T-helper 1 cell treated with Interleukin-12 subunit alpha and Interleukin-12 subunit beta and Interleukin-4 antibody, amounts not matched to agents 30 ng/mL and 1 ng/mL, for 36 hours (primary cell): ENCODE results near the gene CAMKK1. TPM values are rescaled to one million over a fixed set of nuclear protein-coding genes. Genes with fewer than 3 reads are reported as not detected.

ENCODE experiments used
- intact Hi-C: fragments of 100-400 bp; cut with micrococcal nuclease; formaldehyde crosslinking; loops from one replicate; pipeline ENCODE4 v1.15.1; 2024
- total RNA-seq: library from RNA; stranded (reverse); gene quantifications from 2 replicates; pipeline ENCODE4 v1.2.3, GENCODE V29; 2022

CAMKK1 gene
- total RNA-seq: 3.9 and 4.3 TPM in 2 replicates

- intact Hi-C loops: loop anchor here (1.0 to 10.0 kb wide), 10 partner anchors 20 to 1182 kb away; partner anchors contain the start of genes ANKFY1, CLUH, CTNS and CYB5D2
Observed at GRCh38 chr17:3893003-3893719, at the start of gene CAMKK1. CAMKK1 (minus strand) TSS chr17:3893053; CDS start chr17:3885687, 7,366 bp downstream.

- intact Hi-C loops: no loop called here
Observed at GRCh38 chr17:3940965-3941698, 48.3 kb upstream of the CAMKK1 start.

- intact Hi-C loops: no loop called here
Observed at GRCh38 chr17:3937359-3937758, 44.5 kb upstream of the CAMKK1 start.

GRCh38 chr17:3935825-3936355 is 43.0 kb upstream of the CAMKK1 start:
- intact Hi-C loops: loop anchor here (1.0 kb wide), 1 partner anchor 68 kb away; no protein-coding TSS in a partner anchor

DNA sequence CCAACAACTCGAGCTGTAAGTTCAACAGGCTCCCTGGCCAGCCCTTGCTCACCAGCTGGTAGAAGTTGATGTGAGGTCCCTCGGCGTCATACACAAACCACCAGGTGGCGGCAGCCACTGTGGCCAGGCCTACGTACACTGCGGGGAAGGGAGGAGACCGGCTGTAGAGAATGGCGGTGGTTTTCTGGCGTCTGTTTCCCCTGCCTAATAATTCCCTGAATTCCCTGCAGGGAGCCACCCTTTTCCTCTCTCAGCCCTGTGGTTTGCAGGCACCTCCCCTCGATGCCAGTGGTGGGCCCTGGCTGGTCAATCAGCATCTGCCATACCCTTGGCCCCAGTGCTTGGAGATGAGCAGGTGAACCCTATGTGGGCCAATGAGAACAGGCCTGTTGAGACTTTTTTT is 42.3 kb upstream of the CAMKK1 start:
- intact Hi-C loops: loop anchor here (1.0 kb wide), 1 partner anchor 69 kb away; no protein-coding TSS in a partner anchor

GRCh38 chr17:3929764-3930163 is 36.9 kb upstream of the CAMKK1 start:
- intact Hi-C loops: no loop called here

- intact Hi-C loops: no loop called here
Observed at GRCh38 chr17:3929181-3929580, 36.3 kb upstream of the CAMKK1 start.

DNA sequence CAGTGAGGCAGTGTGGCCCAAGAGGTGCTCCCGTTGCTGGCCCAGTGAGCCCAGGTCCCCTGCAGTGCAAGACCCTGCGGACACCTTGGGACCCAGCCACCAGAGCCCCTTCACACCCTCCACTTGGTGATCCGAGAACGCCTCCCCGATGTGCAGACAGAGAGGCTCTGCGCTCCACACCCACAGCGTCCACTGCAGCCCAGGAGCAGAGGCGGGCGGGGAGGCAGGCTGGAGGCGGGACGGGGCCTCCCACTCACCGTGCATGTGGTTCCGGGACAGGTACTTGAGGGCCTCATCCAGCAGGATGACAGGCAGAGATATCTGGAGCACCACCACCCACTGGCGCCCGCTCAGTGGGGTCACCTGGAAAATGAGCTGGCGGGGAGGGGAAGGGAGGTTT is 35.6 kb upstream of the CAMKK1 start:
- intact Hi-C loops: no loop called here

GRCh38 chr17:3927628-3928340 is 34.9 kb upstream of the CAMKK1 start:
- intact Hi-C loops: no loop called here

- intact Hi-C loops: no loop called here
Observed at GRCh38 chr17:3926860-3927627, 34.2 kb upstream of the CAMKK1 start.

- intact Hi-C loops: no loop called here
Observed at GRCh38 chr17:3925684-3926485, 33.0 kb upstream of the CAMKK1 start.

DNA sequence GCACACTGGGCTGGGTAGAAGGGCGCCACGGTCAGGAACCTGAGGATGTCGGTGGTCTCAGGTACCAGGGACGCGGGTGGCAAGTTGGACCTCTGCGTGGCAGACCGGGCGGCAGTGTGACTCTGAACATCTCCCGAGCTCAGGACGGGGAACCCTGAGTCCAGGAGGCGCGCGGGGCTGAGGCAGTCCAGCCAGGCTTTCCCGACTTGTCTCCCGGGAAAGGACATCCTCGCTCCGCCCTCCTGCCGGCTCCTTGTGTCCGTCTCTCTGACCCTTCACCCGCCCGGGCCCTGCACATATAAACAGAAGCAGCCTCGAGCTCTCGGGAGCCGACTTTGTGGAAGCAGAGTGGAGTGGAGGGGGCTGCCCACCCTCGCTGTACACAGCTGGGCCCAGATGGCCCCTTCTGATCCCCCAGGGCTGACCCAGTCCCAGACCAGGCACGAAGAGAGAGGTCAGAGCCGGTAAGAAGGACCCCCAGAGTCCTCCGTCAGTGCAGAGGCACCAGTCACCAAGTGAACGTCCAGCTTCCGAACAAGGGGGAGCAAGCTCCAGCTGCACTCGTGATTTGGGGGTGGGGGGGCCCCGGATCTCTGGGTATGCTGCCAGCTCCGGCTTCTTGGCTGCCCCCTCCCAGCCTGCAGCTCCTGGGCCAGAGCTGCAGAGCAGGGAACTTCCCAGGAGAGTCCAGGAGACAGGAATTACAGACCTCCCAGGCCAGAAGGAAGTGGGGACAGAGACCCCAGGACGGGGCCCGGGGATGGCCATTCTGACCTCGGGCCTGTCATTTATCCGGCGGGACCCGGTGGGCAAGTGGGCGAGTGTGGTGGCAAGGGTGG is 31.9 kb upstream of the CAMKK1 start:
- intact Hi-C loops: no loop called here

DNA sequence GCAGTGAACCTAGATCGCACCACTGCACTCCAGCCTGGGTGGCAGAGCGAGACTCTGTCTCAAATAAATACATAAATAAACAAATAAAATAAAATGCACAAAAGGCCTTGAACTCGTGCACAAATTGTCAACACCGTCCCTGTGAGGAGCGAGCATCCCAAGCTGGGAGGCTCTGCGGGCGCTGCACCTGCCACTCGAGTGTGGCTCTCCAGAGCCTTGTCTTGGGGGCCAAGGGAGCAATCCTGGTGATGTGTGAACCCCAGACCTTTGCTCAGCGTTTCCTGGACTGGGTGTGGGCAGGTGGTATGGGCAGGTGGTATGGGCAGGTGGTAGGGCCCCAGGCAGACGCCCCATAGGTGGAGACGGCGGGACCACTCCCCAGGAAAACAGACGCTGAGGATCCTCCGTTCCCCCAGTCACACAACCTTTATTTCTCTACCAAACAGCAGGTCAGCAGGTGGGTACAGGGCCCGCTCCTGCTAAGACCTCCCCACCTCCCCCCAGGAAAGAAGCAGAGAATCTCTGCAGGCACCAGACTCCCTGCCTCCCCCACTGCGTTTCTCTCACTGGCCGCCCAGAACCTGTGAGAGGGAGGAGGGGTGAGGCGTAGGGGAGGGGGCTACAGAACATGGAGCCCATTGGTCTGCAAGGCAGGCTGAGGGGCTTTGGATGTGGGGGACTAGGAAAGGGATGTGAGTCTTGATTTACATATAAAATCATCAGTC is 30.8 kb upstream of the CAMKK1 start:
- intact Hi-C loops: no loop called here

GRCh38 chr17:3922765-3923164 is 29.9 kb upstream of the CAMKK1 start:
- intact Hi-C loops: no loop called here

DNA sequence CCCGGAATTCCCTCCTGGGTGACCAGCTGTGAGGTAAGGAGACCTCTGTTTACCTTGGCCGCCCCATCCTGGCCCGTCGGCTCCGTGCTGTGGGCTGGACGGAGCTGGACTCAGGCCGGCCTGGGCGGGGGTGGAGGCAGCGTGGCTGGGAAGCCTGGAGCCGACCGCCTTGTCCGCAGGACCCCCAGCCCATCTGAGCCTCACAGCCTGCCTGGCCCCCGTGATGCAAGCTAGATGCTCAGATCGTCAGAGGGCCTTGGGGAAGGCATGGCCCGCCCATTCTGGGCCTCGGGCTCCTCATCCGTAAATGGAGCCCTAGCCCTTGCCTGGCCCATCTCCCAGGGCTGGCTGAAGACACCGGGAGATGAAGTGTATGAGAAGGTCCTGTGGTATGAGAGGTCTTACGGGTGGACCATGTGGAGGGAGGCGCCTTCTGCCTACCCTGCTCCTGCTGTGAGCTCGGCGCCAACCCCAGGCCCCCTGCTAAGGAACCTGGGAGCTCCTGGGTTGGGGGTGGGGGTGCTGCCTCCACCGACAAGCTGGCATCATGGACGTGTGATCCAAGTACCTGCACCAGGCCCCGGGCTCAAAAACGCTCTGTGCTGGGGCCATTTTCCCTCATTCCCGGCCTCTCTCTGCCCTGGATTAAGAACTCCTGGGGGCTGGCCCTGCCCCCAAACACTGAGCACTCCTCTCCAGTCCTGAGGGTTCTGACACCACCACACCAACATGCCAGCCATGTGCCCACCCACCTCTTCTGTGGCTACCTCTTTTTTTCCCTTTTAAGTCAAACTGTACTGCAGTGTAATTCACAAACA is 28.9 kb upstream of the CAMKK1 start:
- intact Hi-C loops: no loop called here

DNA sequence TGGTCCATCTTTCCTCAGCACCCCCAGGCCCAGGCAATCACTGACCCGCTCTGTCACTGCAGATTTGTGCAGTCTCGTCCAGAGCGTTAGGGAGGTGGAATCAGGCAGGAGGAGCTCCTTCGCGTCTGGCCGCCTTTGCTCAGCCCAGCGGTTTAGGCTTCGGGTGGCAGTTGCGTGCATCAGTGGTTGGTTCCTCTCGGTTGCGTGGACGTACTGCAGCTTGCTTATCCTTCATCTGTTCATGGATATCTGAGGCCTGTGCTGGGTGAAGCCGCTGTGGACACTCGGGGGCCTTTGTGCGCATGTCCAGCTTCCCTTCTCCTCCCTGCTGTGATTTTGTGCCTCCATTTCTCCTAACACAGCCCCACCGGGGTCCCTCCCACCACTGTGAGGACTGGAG is 28.2 kb upstream of the CAMKK1 start:
- intact Hi-C loops: no loop called here

DNA sequence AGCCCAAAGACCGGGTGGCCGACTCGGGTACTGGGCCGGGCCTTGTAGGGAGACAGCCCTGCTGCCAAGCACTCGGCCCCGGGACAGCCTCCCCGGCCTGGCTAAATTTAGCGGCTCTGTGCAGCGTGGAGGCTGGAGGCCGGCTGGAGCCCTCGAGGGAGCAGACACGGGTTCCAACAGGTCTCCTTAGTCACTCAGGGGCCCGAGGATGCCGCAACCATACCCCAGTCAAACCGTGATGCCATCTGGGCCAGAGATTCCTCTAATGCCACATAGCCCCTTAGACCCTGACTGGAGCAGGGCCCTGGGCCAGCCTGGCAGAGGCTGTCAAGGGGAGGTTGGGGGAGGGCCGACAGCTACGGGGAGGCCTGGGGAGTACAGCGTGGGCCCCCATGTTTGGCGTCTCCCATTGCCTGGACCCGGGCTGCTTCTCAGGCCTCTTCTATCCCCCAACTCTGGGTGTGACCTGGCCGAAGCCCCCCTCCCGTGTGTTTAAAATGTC is 26.3 kb upstream of the CAMKK1 start:
- intact Hi-C loops: no loop called here
